NOMO-1 treated with DMSO at 0.1 percent for 48 hours (cell line): ENCODE measurements around the gene MRAP.

Experiments used
- DNase-seq: peaks from one replicate; lab custom pipeline; 2025; ENCODE audit not compliant: unreplicated experiment; lab: John Stamatoyannopoulos, UW

The MRAP gene

DNA sequence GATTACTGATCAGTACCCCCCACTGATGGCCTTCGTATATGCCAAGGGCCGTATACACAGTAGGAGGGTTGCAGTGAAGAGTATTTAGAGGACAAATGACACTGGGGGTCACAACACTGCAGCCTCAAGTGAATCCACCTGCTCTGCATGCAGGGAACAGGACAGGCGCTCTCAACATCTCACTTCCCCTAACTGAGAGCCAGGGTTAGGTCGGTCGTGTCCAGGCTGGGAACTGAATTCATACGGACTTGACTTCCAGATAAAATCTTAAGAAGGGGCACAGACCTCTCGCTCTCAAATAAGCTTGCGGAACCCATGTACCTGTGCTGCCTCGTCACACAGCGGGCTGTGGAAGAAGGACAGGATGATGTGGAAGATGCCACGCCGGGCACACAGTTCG, 22.8 kb downstream of the MRAP start:
- DNase-seq: no peak

DNA sequence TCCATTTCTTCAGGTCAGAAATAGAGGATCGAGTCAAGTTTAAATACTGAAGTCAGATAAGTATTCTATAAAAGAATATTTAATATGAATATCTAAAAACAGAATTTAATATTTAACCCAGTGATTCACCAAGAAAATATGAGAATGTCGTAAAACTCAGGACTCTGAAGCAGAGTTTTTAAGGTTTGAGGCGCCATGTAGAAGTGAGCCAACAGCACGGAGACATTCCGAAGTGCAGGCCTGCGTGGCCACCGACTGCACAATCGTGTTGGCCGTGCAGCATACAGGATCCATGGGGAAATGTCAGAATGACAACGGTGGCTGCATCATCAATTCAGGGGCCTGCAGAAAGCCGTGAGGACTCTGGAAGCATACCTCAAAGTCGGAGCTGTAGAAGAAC, 23.4 kb downstream of the MRAP start:
- DNase-seq: no peak

DNA sequence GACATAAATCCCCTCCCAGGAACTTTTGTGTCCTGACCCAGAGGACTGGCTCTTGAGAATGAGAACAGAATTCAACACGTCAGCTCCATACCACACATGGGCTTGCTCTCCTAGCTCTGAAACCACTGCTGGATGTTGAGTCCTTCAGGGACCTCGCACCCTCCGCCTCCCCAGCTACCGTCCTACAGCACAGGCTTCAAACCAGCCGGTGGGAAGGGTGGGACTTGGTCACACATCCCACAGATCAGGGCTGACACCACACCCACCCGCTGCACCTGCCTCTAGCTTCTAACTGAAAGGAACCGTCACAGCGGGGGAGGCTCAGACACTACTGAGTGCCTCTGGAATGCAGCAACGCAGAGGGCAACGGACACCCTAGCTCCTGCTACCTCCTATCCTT, 24.0 kb downstream of the MRAP start:
- no peak for DNase-seq

- no peak for DNase-seq
Measured at GRCh38 chr21:32325706-32326105, 27.1 kb downstream of the MRAP start.

- no peak for DNase-seq
Measured at GRCh38 chr21:32328595-32328994, 29.9 kb downstream of the MRAP start.

DNA sequence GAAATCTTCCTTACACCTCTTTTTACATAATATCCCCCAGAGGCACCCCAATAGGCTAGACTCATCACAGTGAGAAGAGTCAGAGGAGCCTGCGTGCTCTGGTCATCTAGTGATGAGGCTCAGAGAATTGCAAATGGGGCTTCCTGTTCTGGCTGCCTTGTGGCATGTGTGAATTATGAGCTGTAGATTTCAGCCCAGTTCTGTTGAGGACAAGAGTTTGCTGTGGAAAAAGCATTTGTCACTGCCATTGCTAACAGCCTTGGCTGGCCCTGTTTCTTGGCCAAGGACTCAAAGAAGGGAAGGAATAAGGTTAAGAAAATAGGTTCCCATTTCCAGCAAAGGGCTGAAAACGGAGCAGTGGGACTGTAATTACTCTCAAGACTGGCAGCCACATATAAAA, 30.7 kb downstream of the MRAP start:
- peak; percentile 56 for DNase-seq

DNA sequence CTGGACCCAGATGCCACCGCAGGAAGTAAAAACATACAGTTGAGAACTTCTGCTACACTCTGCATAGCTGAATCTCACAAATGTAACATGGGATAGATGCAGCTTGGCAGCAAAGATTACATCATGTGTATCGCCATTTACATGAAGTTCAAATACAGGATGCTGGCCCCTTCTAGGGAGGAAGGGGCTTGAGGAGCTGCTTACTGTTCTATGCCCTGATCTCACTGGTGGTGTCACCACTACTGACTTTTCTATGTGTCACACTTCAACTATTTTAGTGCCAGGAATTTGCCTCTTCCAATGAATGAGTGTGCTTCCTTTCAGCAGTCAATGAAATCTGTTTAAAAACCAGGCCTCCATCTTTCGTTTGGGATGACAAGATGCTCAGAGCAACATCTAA, 31.1 kb downstream of the MRAP start:
- DNase-seq: no peak

DNA sequence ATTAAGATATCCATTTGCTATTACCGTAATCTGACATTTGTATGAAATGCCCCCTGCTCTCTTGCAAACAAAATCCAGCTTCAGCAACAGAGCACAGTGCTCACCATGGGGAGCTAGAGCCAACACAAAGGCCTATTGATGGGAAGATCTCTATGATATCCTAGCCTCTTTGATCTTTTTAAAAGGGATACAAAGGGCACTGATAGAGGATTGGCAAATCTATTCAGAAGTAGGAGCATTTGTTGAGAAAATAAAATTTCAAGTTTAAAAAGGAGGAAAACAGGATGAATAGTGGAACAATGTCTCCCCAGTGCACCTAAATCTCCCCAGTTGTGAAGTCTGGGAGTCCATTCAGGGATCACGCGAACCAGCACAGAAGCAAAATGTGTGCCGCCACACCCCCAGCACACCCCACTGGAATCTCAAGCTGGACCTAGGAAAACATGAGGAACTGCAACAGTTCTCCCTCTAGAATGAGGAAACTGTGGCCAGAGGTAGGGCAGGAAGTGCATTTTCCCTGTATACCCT, 32.2 kb downstream of the MRAP start:
- DNase-seq: no peak

GRCh38 chr21:32331444-32332305, 33.0 kb downstream of the MRAP start:
- no peak for DNase-seq

- no peak for DNase-seq
Measured at GRCh38 chr21:32332463-32332951, 33.9 kb downstream of the MRAP start.

GRCh38 chr21:32333953-32334673, 35.5 kb downstream of the MRAP start:
- DNase-seq: no peak

DNA sequence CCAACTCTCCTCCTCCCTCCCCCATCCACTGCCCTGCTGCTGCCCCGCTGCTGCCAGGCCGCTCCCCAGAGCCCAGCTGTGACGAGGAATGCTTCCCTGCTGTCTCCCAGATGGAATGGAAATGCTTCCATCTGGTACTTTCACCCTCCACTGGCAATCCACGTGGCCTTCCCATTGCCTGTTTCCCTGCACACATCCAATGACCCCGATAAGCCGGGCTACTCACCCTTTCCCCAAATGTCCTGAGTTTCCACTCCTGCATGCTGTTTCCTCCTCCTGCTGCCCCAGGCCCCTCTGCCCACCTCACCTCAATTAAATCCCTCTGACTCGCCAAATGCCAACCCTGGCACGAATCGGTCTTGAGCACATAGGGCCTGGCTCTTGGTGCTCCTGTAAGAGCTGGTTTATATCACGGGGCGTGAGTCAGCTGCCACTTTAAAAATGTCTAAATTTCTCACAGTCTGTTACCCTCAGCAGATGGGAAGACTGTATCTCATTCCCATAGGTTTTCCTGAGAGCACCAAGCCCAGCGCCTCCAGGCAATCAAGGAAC, 36.4 kb downstream of the MRAP start:
- no peak for DNase-seq

GRCh38 chr21:32335601-32336575, 37.2 kb downstream of the MRAP start:
- no peak for DNase-seq

GRCh38 chr21:32336711-32337110, 38.1 kb downstream of the MRAP start:
- DNase-seq: no peak

DNA sequence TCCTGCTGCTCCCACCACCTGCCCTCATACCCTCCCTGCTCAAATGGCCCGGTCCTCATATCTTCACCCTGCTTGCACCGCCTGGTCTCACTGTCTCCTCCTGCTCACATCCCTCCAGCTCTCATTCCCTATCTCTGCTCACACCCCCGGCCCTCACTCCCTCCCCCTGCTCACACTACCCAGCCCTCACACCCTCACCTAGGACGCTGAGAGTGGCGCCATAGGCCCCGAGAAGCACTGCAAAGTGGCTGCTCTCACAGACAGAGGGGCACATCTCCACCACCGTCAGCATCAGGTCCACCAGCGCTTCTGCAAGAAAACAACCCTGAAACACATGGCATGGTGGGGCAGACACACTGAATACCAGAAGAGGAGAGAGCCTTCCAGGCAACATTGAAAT, 38.6 kb downstream of the MRAP start:
- no peak for DNase-seq

GRCh38 chr21:32338209-32338921, 39.7 kb downstream of the MRAP start:
- no peak for DNase-seq

GRCh38 chr21:32340863-32341848, 42.5 kb downstream of the MRAP start:
- no peak for DNase-seq

- DNase-seq: no peak
Measured at GRCh38 chr21:32346951-32347350, 48.3 kb downstream of the MRAP start.

- DNase-seq: no peak
Measured at GRCh38 chr21:32347351-32347750, 48.7 kb downstream of the MRAP start.
